ENCODE measurements around the gene ANK2.

The ANK2 gene

GRCh38 chr4:113209652-113210320 is 160.3 kb downstream of the ANK2 start:
- in situ Hi-C loops (cut with HindIII; ENCODE audit: low sequenced_read_pairs): no loop called here

GRCh38 chr4:113212613-113213012 is 163.2 kb downstream of the ANK2 start:
- H3K4me3 ChIP-seq (ENCODE audit: low read depth, low read length): no peak overlapping the region
- no peak for TF ChIP-seq CTCF (IDR thresholded peaks at IDR 0.05; ENCODE audit: low read depth, low read length)
- DNase-seq (ENCODE audit: low read depth, low spot score): no peak
- in situ Hi-C loops (cut with HindIII; ENCODE audit: low sequenced_read_pairs): no loop called here

More at GRCh38 chr4:113209652-113210320, 160.3 kb downstream of the ANK2 start:
- TF ChIP-seq CTCF (IDR thresholded peaks at IDR 0.05; ENCODE audit: low read depth, low read length): no peak
- no peak overlapping the region for H3K4me3 ChIP-seq (ENCODE audit: low read depth, low read length)
- no peak for DNase-seq (ENCODE audit: low read depth, low spot score)

- peak; percentile 6 for DNase-seq (ENCODE audit: low read depth, low spot score)
- H3K4me3 ChIP-seq (ENCODE audit: low read depth, low read length): no peak overlapping the region
- in situ Hi-C loops (cut with HindIII; ENCODE audit: low sequenced_read_pairs): no loop called here
- TF ChIP-seq CTCF (IDR thresholded peaks at IDR 0.05; ENCODE audit: low read depth, low read length): no peak
These were observed 172.5 kb downstream of the ANK2 start for GRCh38 chr4:113221990-113222389.

- no peak for DNase-seq (ENCODE audit: low read depth, low spot score)
- no peak for TF ChIP-seq CTCF (IDR thresholded peaks at IDR 0.05; ENCODE audit: low read depth, low read length)
- H3K4me3 ChIP-seq (ENCODE audit: low read depth, low read length): no peak overlapping the region
- in situ Hi-C loops (cut with HindIII; ENCODE audit: low sequenced_read_pairs): no loop called here
These were observed 173.0 kb downstream of the ANK2 start for GRCh38 chr4:113222471-113222870.

- no peak for DNase-seq (ENCODE audit: low read depth, low spot score)
- in situ Hi-C loops (cut with HindIII; ENCODE audit: low sequenced_read_pairs): no loop called here
- H3K4me3 ChIP-seq (ENCODE audit: low read depth, low read length): no peak overlapping the region
- TF ChIP-seq CTCF (IDR thresholded peaks at IDR 0.05; ENCODE audit: low read depth, low read length): no peak
These were observed 173.5 kb downstream of the ANK2 start for GRCh38 chr4:113223001-113223400.

GRCh38 chr4:113232194-113232593 is 182.7 kb downstream of the ANK2 start:
- H3K4me3 ChIP-seq (ENCODE audit: low read depth, low read length): no peak overlapping the region
- no peak for TF ChIP-seq CTCF (IDR thresholded peaks at IDR 0.05; ENCODE audit: low read depth, low read length)
- peak; percentile 15 for DNase-seq (ENCODE audit: low read depth, low spot score)
- in situ Hi-C loops (cut with HindIII; ENCODE audit: low sequenced_read_pairs): no loop called here
